ENCODE measurements around the gene CD83.

DNA sequence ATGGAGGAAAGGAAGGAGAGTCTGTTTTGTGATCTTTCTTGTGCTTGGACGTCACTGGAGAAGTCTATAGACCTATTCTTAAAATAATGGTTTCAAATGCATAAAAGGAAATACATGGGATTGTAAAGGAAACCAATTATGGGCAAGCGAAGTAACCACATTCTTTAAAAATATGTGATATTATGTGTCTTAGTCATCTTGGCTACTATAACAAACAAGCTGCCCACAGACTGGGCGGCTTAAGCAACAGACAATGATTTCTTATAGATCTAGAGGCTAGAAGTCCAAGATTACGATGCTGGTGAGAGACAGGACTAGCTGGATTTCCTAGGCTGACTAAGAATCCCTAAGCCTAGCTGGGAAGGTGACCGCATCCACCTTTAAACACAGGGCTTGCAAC lies 49.4 kb upstream of the CD83 start:
- TF ChIP-seq, protein P1, sequence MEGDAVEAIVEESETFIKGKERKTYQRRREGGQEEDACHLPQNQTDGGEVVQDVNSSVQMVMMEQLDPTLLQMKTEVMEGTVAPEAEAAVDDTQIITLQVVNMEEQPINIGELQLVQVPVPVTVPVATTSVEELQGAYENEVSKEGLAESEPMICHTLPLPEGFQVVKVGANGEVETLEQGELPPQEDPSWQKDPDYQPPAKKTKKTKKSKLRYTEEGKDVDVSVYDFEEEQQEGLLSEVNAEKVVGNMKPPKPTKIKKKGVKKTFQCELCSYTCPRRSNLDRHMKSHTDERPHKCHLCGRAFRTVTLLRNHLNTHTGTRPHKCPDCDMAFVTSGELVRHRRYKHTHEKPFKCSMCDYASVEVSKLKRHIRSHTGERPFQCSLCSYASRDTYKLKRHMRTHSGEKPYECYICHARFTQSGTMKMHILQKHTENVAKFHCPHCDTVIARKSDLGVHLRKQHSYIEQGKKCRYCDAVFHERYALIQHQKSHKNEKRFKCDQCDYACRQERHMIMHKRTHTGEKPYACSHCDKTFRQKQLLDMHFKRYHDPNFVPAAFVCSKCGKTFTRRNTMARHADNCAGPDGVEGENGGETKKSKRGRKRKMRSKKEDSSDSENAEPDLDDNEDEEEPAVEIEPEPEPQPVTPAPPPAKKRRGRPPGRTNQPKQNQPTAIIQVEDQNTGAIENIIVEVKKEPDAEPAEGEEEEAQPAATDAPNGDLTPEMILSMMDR (IDR thresholded peaks at IDR 0.05) = no peak
- TF ChIP-seq POLR2A (IDR thresholded peaks at IDR 0.05) = no peak
